GM10847 (cell line): ENCODE results near the gene SHTN1.

ENCODE experiments used
- POLR2A ChIP-seq: IDR thresholded peaks from 2 replicates; pipeline ENCODE4 v1.6.1; 2011; ENCODE audit not compliant: insufficient read length; ENCODE audit errors: extremely low read depth

Gene SHTN1

GRCh38 chr10:117005026-117005526 is at the start of gene SHTN1:
TSS of gene SHTN1 (minus strand) at chr10:117005187. CDS start at chr10:117005079, 108 bp downstream.
- no peak for TF ChIP-seq POLR2A

DNA sequence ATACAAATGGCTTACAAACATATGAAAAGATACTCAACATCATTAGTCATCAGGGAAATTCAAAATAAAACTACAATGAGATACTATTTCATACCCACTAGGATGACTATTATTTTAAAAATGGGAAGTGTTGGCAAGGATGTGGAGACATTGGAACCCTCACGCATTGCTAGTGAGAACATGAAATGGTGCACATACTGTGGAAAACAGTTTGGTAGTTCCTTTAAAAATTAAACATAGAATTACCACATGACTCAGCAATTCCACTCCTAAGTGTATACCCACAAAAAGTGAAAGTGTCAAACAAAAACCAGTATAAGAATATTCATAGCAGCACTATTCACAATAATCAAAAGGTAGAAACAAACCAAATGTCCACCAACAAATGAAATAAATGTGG is 48.5 kb upstream of the SHTN1 start:
- TF ChIP-seq POLR2A, result no peak

DNA sequence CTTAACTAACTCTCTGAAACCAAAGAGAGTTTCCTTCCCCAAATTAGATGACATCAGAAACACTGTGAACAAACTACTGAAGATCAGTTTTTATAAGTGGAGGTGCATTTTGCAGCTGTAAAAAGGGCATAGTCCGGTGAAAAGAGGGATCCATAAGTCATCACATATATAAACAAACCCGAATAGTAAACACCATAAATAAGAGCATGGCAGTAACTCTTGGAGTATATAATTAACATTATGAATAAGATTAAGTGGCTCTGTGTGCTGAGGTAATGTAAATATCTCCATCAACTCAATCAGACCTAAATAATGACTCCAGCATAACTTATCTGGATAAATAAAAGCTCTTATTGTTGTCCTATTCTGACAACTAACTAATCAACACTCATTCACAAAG is 43.0 kb upstream of the SHTN1 start:
- TF ChIP-seq POLR2A, result no peak

GRCh38 chr10:117016266-117016665 is 11.3 kb upstream of the SHTN1 start:
- TF ChIP-seq POLR2A, result no peak

GRCh38 chr10:117014835-117015234 is 9.8 kb upstream of the SHTN1 start:
- no peak for TF ChIP-seq POLR2A

DNA sequence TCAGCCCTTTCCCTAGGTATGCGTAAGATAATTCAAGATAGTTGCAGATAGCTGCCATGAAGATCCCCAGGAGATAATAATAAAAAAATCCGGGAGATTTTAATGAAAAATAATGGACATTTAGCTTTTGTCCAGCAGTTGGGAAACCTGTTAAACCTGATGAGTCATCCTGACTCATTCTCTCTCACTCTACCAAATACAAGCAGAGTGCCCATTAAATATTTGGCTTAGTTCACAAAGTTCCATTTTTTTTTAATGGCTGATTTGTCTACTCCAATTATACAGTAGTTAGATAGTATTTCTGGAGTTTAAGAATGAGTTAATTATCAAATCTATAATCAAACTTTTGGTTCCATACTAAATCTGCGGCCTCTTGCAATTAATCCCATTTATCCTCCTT is 2.1 kb upstream of the SHTN1 start:
- TF ChIP-seq POLR2A, result no peak

GRCh38 chr10:117005527-117006055 is 604 bp upstream of the SHTN1 start:
- TF ChIP-seq POLR2A, result no peak

DNA sequence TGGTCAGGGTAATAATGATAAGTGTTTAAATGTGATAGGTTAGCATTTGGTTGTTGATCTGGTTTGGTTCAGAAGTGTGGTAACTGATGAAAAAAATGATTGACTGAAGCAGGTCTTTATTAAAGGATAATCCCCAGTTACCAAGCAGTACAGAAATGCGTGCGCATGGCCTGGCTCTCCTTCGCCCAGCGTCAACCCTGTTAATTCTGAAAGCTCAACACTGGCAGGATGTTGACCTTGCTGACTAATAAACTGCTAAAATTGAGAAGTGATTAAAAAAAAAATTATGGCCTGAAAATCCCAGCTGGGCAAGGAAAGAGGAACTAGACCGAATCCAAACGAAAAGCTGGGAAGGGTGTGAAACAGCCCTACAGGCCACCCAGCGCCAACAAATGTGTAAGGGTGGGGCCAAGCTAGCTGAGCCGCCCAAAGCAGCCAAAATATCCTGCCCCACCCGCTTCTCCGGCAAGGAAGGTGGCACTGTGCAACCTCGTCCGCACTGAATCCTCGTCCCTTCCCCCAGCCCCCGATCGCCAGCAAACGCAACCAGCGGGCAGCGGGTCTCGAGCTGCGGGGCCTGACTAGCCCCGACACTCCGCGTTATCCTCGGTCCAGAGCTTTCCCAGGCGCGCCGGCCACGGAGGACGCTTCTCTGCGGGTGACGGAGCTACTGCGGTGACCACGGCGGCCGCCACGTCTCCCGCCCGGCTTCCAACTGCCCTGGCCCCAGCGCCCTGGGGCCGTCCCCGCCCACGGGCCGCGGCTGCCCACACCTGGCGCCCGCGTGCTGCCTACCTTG is 561 bp downstream of the SHTN1 start:
- no peak for TF ChIP-seq POLR2A

- TF ChIP-seq POLR2A, result no peak
Measured at GRCh38 chr10:117003336-117003735, 1.7 kb downstream of the SHTN1 start.

GRCh38 chr10:117002206-117002605 is 2.8 kb downstream of the SHTN1 start:
- TF ChIP-seq POLR2A, result no peak

- TF ChIP-seq POLR2A, result no peak
Measured at GRCh38 chr10:117001144-117001543, 3.8 kb downstream of the SHTN1 start.

DNA sequence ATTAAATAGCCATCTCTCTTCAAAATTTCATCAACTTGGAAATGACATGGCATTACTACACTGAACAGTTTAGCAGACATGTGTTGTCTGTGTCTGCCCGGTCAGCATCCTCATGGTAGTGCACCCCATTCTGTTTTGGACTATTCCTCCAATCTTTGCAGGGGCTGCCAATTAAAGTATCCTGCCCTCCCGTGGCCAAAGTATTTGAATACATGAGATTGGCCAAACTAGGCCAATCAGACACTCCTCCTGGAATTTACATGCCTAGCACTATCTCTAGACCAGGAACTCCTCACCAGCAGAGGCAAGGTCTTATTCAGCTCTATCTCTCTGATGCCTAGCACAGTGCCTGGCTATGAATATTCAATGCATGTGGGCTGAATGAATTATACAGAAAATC is 4.4 kb downstream of the SHTN1 start:
- TF ChIP-seq POLR2A, result no peak

GRCh38 chr10:116998172-116998571 is 6.8 kb downstream of the SHTN1 start:
- TF ChIP-seq POLR2A, result no peak

DNA sequence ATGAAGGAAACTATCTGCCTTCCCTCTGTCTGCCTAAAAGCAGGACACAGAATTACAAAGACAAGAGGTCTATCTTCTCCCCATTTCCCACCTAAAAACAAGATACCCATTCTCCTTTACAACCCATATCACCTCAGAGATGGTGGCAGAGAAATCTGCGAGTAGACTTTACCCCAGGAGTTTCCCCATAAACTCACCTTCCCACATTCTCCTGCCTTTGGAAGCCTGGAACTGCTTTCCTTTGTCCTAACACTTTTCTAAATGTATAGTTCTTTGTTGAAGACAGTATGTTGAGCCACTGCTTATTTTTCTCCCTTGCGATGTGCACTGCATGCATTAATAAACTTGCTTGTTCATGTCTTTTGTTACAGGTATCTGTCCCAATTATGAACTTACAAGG is 8.0 kb downstream of the SHTN1 start:
- no peak for TF ChIP-seq POLR2A

GRCh38 chr10:116995648-116996047 is 9.3 kb downstream of the SHTN1 start:
- TF ChIP-seq POLR2A, result no peak

- no peak for TF ChIP-seq POLR2A
Measured at GRCh38 chr10:116994113-116994890, 10.7 kb downstream of the SHTN1 start.
